H1 (cell line): ENCODE measurements around the gene SSC5D. TPM values are rescaled to one million over a fixed set of nuclear protein-coding genes. Genes with fewer than 3 reads are reported as not detected.
A peak's percentile ranks its signal among the peaks of the same experiment; 100 is the strongest.

Experiments
- CTCF ChIA-PET: fragments of 300-600 bp; sonication (Branson Sonifier 250); formaldehyde crosslinking; loops from one replicate; lab custom pipeline; 2021; ENCODE audit not compliant: partially characterized antibody; lab: Charles Lee
- POLR2A ChIA-PET: fragments of 300-600 bp; sonication (Branson Sonifier 250); formaldehyde crosslinking; loops from one replicate; lab custom pipeline; 2021; ENCODE audit warnings: inconsistent platforms; ENCODE audit not compliant: partially characterized antibody; lab: Charles Lee
- DNase-seq, 2 experiments: peaks; one replicate each; pipeline versions ENCODE4 v3.0.0 to v3.0.0-alpha.2; 2010 to 2022; ENCODE audit warnings: low spot score in 2 of 2, low read depth in 1 of 2, mixed read lengths in 1 of 2
- FAIRE-seq: peaks from 2 replicates; lab custom pipeline; 2011; peaks lifted over from hg19 to GRCh38; lab: Jason Lieb, UNC
- H2AFZ ChIP-seq: 2 replicates; pipeline ENCODE4 v1.8.1; 2012; ENCODE audit warnings: low read length, inconsistent platforms
- H2AK5ac ChIP-seq: 2 replicates; pipeline ENCODE4 v1.6.1; 2013; ENCODE audit warnings: low read depth, low read length
- H2BK120ac ChIP-seq: replicated peaks from 2 replicates; pipeline ENCODE3; 2013; ENCODE audit warnings: low read depth, low read length, inconsistent platforms
- H2BK12ac ChIP-seq: 2 replicates; pipeline ENCODE4 v1.6.1; 2013; ENCODE audit warnings: low read depth, low read length
- H2BK15ac ChIP-seq: 2 replicates; pipeline ENCODE4 v1.6.1; 2013; ENCODE audit warnings: low read length
- H2BK20ac ChIP-seq: 2 replicates; pipeline ENCODE4 v1.6.1; 2013; ENCODE audit warnings: low read length
- H2BK5ac ChIP-seq: 2 replicates; pipeline ENCODE4 v1.6.1; 2013; ENCODE audit warnings: low read depth, low read length
- H3K14ac ChIP-seq: 2 replicates; pipeline ENCODE4 v1.6.1; 2013; ENCODE audit warnings: inconsistent platforms; ENCODE audit not compliant: insufficient read length
- H3K18ac ChIP-seq: 2 replicates; pipeline ENCODE4 v1.6.1; 2013; ENCODE audit warnings: low read length; ENCODE audit errors: extremely low read depth
- H3K23ac ChIP-seq: 2 replicates; pipeline ENCODE4 v1.6.1; 2013; ENCODE audit warnings: inconsistent platforms; ENCODE audit not compliant: insufficient read length
- H3K23me2 ChIP-seq: 2 replicates; pipeline ENCODE4 v1.6.1; 2013; ENCODE audit warnings: low read depth, low read length
- H3K27ac ChIP-seq: 2 replicates; pipeline ENCODE4 v1.6.1; 2011; ENCODE audit warnings: low read depth, low read length, inconsistent platforms
- H3K27me3 ChIP-seq, 4 experiments: replicated peaks in 1 of 4; 1 replicate in 1 of 4; 2 replicates in 3 of 4; pipeline versions ENCODE4 v1.6.1 to v1.8.1; 2011 to 2013; ENCODE audit warnings: low read length in 3 of 4, mild to moderate bottlenecking in 3 of 4, inconsistent platforms in 2 of 4, mixed read lengths in 2 of 4, moderate library complexity in 1 of 4; ENCODE audit not compliant: control insufficient read depth in 3 of 4, insufficient read depth in 3 of 4; ENCODE audit errors: extremely low read depth in 1 of 4
- H3K36me3 ChIP-seq, 4 experiments: 2 replicates each; pipeline versions ENCODE4 v1.6.1 to v1.8.1; 2011 to 2013; ENCODE audit warnings: mild to moderate bottlenecking in 4 of 4, low read length in 3 of 4, moderate library complexity in 2 of 4, control low read depth in 1 of 4, inconsistent platforms in 1 of 4; ENCODE audit not compliant: insufficient read depth in 4 of 4, control insufficient read depth in 2 of 4
- H3K4ac ChIP-seq: replicated peaks from 2 replicates; pipeline ENCODE3; 2013; ENCODE audit warnings: low read length, low read depth, mixed read lengths, inconsistent platforms; ENCODE audit not compliant: insufficient read length
- H3K4me1 ChIP-seq, 4 experiments: replicated peaks in 1 of 4; 1 replicate in 1 of 4; 2 replicates in 3 of 4; pipeline versions ENCODE4 v1.6.1 to v1.8.1; 2011 to 2013; ENCODE audit warnings: low read length in 3 of 4, inconsistent platforms in 2 of 4, mixed read lengths in 1 of 4; ENCODE audit not compliant: insufficient read depth in 4 of 4, control insufficient read depth in 3 of 4
- H3K4me2 ChIP-seq, 2 experiments: 2 replicates each; pipeline versions ENCODE4 v1.6.1 to v1.8.1; 2011 to 2013; ENCODE audit warnings: low read depth in 2 of 2, low read length in 2 of 2, control low read depth in 1 of 2, inconsistent platforms in 1 of 2, mild to moderate bottlenecking in 1 of 2; ENCODE audit not compliant: insufficient read depth in 1 of 2
- H3K4me3 ChIP-seq, 4 experiments: fragments of 200-600, 300-600 bp in 1 of 4; sonication (generic), shearing (Covaris generic), sonication (Bioruptor Twin) in 1 of 4; 2 replicates each; pipeline versions ENCODE4 v1.5.1 to v1.8.1; 2011 to 2016; ENCODE audit warnings: low read length in 4 of 4, low read depth in 3 of 4, control low read depth in 2 of 4, inconsistent platforms in 2 of 4, mild to moderate bottlenecking in 2 of 4, mixed read lengths in 1 of 4, moderate library complexity in 1 of 4; ENCODE audit not compliant: insufficient read depth in 2 of 4; ENCODE audit errors: extremely low read depth in 1 of 4
- H3K56ac ChIP-seq: replicated peaks from 2 replicates; pipeline ENCODE3; 2013; ENCODE audit warnings: low read depth, mild to moderate bottlenecking, mixed read lengths, low read length, inconsistent platforms; ENCODE audit not compliant: insufficient read length
- H3K79me1 ChIP-seq: 2 replicates; pipeline ENCODE4 v1.6.1; 2013; ENCODE audit warnings: low read depth, low read length, control low read depth
- H3K79me2 ChIP-seq, 2 experiments: 2 replicates each; pipeline versions ENCODE4 v1.6.1 to v1.8.1; 2012 to 2013; ENCODE audit warnings: low read length in 2 of 2, mild to moderate bottlenecking in 2 of 2, inconsistent platforms in 1 of 2; ENCODE audit not compliant: insufficient read depth in 2 of 2, control insufficient read depth in 1 of 2
- H3K9ac ChIP-seq, 4 experiments: replicated peaks in 1 of 4; 1 replicate in 1 of 4; 2 replicates in 3 of 4; pipeline versions ENCODE4 v1.6.1 to v1.8.1; 2011 to 2013; ENCODE audit warnings: low read depth in 3 of 4, low read length in 3 of 4, control low read depth in 2 of 4, mild to moderate bottlenecking in 2 of 4, moderate library complexity in 2 of 4, inconsistent platforms in 1 of 4; ENCODE audit errors: extremely low read depth in 1 of 4
- H3K9me3 ChIP-seq, 2 experiments: 2 replicates each; pipeline versions ENCODE4 v1.6.1 to v1.8.1; 2012 to 2013; ENCODE audit warnings: mild to moderate bottlenecking in 2 of 2, moderate library complexity in 2 of 2, control low read depth in 1 of 2, inconsistent platforms in 1 of 2, low read depth in 1 of 2, low read length in 1 of 2, mixed read lengths in 1 of 2; ENCODE audit not compliant: insufficient read depth in 2 of 2
- H4K20me1 ChIP-seq, 2 experiments: replicated peaks in 1 of 2; 2 replicates each; pipeline versions ENCODE3 to v1.8.1; 2011 to 2013; ENCODE audit warnings: inconsistent platforms in 2 of 2, low read length in 2 of 2, mild to moderate bottlenecking in 1 of 2; ENCODE audit not compliant: insufficient read depth in 2 of 2, control insufficient read depth in 1 of 2
- H4K5ac ChIP-seq: 2 replicates; pipeline ENCODE4 v1.6.1; 2013; ENCODE audit warnings: low read length, low read depth, mixed read lengths, inconsistent platforms; ENCODE audit not compliant: insufficient read length
- H4K8ac ChIP-seq: 2 replicates; pipeline ENCODE4 v1.8.0; 2013; ENCODE audit warnings: mild to moderate bottlenecking, moderate library complexity, low read length, inconsistent platforms; ENCODE audit not compliant: insufficient read depth; ENCODE audit errors: extremely low read depth
- H4K91ac ChIP-seq: replicated peaks from 2 replicates; pipeline ENCODE3; 2013; ENCODE audit warnings: low read length, mixed read lengths, inconsistent platforms; ENCODE audit not compliant: insufficient read length
- BACH1 ChIP-seq: IDR thresholded peaks from 2 replicates; pipeline ENCODE4 v1.6.1; 2012; ENCODE audit warnings: low read length, improper control_type of control experiment
- BCL11A ChIP-seq, 2 experiments: IDR thresholded peaks; one replicate each; pipeline ENCODE4 v1.6.1; 2011; ENCODE audit warnings: low read depth in 2 of 2, low read length in 2 of 2, mild to moderate bottlenecking in 2 of 2
- CHD2 ChIP-seq: IDR thresholded peaks from 2 replicates; pipeline ENCODE4 v1.6.1; 2012; ENCODE audit warnings: low read length, improper control_type of control experiment
- CREB1 ChIP-seq: IDR thresholded peaks from 2 replicates; pipeline ENCODE4 v1.6.1; 2012; ENCODE audit warnings: inconsistent platforms
- HDAC2 ChIP-seq, 2 experiments: fragments of 300-600 bp in 1 of 2; sonication (generic) in 1 of 2; IDR thresholded peaks; 2 replicates each; pipeline ENCODE4 v1.6.1; 2011 to 2012; ENCODE audit warnings: low read depth in 2 of 2, low read length in 2 of 2, mild to moderate bottlenecking in 2 of 2, moderate library complexity in 2 of 2, borderline replicate concordance in 1 of 2, inconsistent platforms in 1 of 2
- KDM1A ChIP-seq: fragments of 200-600, 300-600 bp; sonication (generic); IDR thresholded peaks from 2 replicates; pipeline ENCODE4 v1.7.1; 2016; ENCODE audit warnings: mild to moderate bottlenecking, low read length, borderline replicate concordance
- RNF2 ChIP-seq: fragments of 200-900, 300-1000 bp; sonication (generic); IDR thresholded peaks from 2 replicates; pipeline ENCODE4 v1.7.1; 2016; ENCODE audit warnings: borderline replicate concordance, low read depth, mild to moderate bottlenecking, antibody characterized with exemption, low read length; ENCODE audit not compliant: poor library complexity, severe bottlenecking; ENCODE audit errors: missing control alignments
- SP2 ChIP-seq: IDR thresholded peaks from 2 replicates; pipeline ENCODE4 v1.6.1; 2012; ENCODE audit warnings: mild to moderate bottlenecking, low read length, inconsistent platforms
- TCF12 ChIP-seq: IDR thresholded peaks from 2 replicates; pipeline ENCODE4 v1.6.1; 2011; ENCODE audit warnings: low read depth, mild to moderate bottlenecking, low read length
- ZNF274 ChIP-seq: IDR thresholded peaks from 2 replicates; pipeline ENCODE4 v1.7.0; 2012; ENCODE audit warnings: low read length, borderline replicate concordance; ENCODE audit errors: extremely low read depth
- WGBS, 2 experiments: shearing (Covaris generic) in 1 of 2; methylation state at CpG; one replicate each; pipeline versions ENCODE4 v1.1.6 to v1.1.7; 2013 to 2015; ENCODE audit warnings: low lambda C conversion rate in 2 of 2, mixed read lengths in 2 of 2, inconsistent platforms in 1 of 2, low coverage in 1 of 2, missing lambda C conversion rate in 1 of 2; ENCODE audit not compliant: insufficient replicate concordance in 2 of 2, insufficient coverage in 1 of 2, insufficient read length in 1 of 2; ENCODE audit errors: extremely low coverage in 1 of 2, missing lambda C conversion rate in 1 of 2; 5-methylcytosine and 5-hydroxymethylcytosine counted together
- polyA plus RNA-seq, 7 experiments: library from polyadenylated mRNA; depleted of rRNA in 3 of 7; stranded (reverse) in 5 of 7; unstranded in 2 of 7; fragments of >200 nt in 5 of 7; fragments of 200-250 nt in 2 of 7; gene quantifications; 1 replicate in 5 of 7; 2 replicates in 1 of 7; 4 replicates in 1 of 7; pipeline versions ENCODE4 v1.2.1 to v1.2.3, GENCODE V29; 2011 to 2013; ENCODE audit warnings: missing spikeins in 2 of 7, mixed read lengths in 2 of 7
- total RNA-seq: library from RNA; stranded (reverse); fragmentation: NEBNext Ultra II Directional; extraction: Animal tissue kit (Norgen Biotek cat#: 25700); gene quantifications from 2 replicates; pipeline ENCODE4 v1.2.1, GENCODE V29; 2021

SSC5D gene
- total and polyA plus RNA-seq, 2 of the 8 experiments (the other 6 are each of a cell fraction or from before 2014, with no cell fraction given): 0.39 to 1.7 TPM

DNA sequence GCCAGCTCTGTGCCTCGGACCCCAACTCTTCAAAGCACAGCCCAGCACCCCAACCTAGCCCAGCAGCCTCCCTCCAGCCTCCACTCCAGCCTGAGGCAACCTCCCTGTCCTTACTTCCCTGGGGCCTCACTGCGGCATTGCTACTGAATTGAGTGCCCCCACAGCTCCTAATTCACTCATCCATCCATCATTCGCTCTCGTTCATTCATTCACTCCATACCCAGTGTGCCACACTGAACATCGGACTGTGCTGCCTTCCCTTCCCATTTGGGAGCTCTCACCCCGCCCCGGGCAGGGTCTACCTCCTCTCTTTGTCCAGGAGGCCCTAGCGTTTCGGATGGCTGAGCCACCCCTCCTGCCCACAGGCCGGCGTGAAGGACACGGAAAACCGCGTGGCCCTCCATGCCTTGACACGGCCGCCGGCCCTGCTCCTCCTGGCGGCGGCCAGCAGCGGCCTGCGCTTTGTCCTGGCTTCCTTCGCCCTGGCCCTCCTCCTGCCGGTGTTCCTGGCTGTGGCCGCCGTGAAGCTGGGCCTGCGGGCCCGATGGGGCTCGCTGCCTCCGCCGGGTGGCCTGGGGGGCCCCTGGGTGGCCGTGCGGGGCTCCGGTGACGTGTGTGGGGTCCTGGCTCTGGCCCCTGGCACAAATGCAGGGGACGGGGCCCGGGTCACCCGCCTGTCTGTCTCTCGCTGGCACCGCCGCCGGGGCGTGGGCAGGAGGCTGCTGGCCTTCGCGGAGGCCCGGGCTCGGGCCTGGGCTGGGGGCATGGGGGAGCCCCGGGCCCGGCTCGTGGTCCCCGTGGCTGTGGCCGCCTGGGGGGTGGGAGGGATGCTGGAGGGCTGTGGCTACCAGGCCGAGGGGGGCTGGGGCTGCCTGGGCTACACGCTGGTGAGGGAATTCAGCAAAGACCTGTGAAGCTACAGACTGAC lies 1.9 kb upstream of the SSC5D start:
- 0 out of 2 replicates have a peak overlapping the region, but pooled peaks have one; percentile 61 for H2BK15ac ChIP-seq
- no peak overlapping the region for H3K23ac ChIP-seq
- peak overlapping the region in 1 of 4 experiments; percentile 88; a peak in 5 of 8 replicates for H3K4me3 ChIP-seq
- no peaks in the 10 kb centered on the region for H3K9me3 ChIP-seq
- peaks cover 0 to 5% of the 10 kb centered on the region in 2 experiments; a peak in 1 of 4 replicates for H3K79me2 ChIP-seq
- H3K14ac ChIP-seq: no peak overlapping the region
- H4K20me1 ChIP-seq: peaks cover 0 to 6% of the 10 kb centered on the region in 2 experiments
- H3K4me1 ChIP-seq: peaks cover 0 to 50% (median 33%) of the 10 kb centered on the region in 4 experiments; a peak in 6 of 7 replicates
- H3K4ac ChIP-seq: no peak overlapping the region
- no peak overlapping the region for H3K9ac ChIP-seq
- H3K18ac ChIP-seq: no peak overlapping the region
- CTCF ChIA-PET: interaction anchor here (0.6 to 3.9 kb wide), 14 partner anchors 12 to 1136 kb away, joined by 3 to 28 read pairs (median 4); no protein-coding TSS in a partner anchor
- no peak overlapping the region for H3K56ac ChIP-seq
- no peaks in the 10 kb centered on the region for H3K27me3 ChIP-seq
- no peak overlapping the region for H2AFZ ChIP-seq
- WGBS, 2 experiments: 87% methylated on average over 41 of the region's 53 CpGs; no CpG with 5 or more reads in 1 of the 2 experiments
- H2BK120ac ChIP-seq: no peak overlapping the region
- FAIRE-seq (no peak), DNase-seq (no peak)
- H3K79me1 ChIP-seq: peaks cover 4% of the 10 kb centered on the region; the same call in 1 of the 2 replicates
- peak overlapping the region; percentile 87 for H4K8ac ChIP-seq
- H2AK5ac ChIP-seq: no peak overlapping the region
- peak overlapping the region in 1 of 2 experiments; percentile 68; a peak in 2 of 4 replicates for H3K4me2 ChIP-seq
- no peak overlapping the region for H4K91ac ChIP-seq
- H3K27ac ChIP-seq: peak overlapping the region; percentile 40
- no peak overlapping the region for H2BK20ac ChIP-seq
- no peak overlapping the region for H4K5ac ChIP-seq
- H2BK5ac ChIP-seq: no peak overlapping the region
- POLR2A ChIA-PET: interaction anchor here (0.6 to 7.5 kb wide), 16 partner anchors 7 to 149 kb away, joined by 3 to 57 read pairs (median 6); partner anchors contain the start of genes UBE2S, ZNF628 and ZNF865
- peaks cover 11% of the 10 kb centered on the region for H3K23me2 ChIP-seq
- peak overlapping the region; percentile 39; the same call in 1 of the 2 replicates for H2BK12ac ChIP-seq
- H3K36me3 ChIP-seq: peaks cover 0 to 10% (median 0%) of the 10 kb centered on the region in 4 experiments; a peak in 2 of 8 replicates
- no peak for TF ChIP-seq BCL11A (IDR thresholded peaks at IDR 0.05; ENCODE audit: low read depth in 2 of 2, low read length in 2 of 2)
- TF ChIP-seq BACH1: no peak
- no peak for TF ChIP-seq RNF2
- TF ChIP-seq CHD2: no peak
- no peak for TF ChIP-seq SP2
- TF ChIP-seq HDAC2 (IDR thresholded peaks at IDR 0.05; ENCODE audit: borderline replicate concordance in 1 of 2, low read depth in 2 of 2, low read length in 2 of 2): no peak
- TF ChIP-seq ZNF274: no peak
- no peak for TF ChIP-seq CREB1
- TF ChIP-seq KDM1A: no peak
- no peak for TF ChIP-seq TCF12
